GM19372 (cell line): ENCODE measurements around the gene PIK3C3.
A peak's percentile ranks its signal among the peaks of the same experiment; 100 is the strongest.
"Not testable (repeated sequence)": the region's sequence is repeated elsewhere in the genome, so short reads cannot be mapped to it uniquely, and the experiment has no call there.

Experiments
- ATAC-seq: cut with Tn5 transposase; IDR thresholded peaks from one replicate; pipeline ENCODE4 v1.9.1; 2021; ENCODE audit warnings: mild to moderate bottlenecking, low read depth, moderate library complexity; ENCODE audit not compliant: unreplicated experiment

PIK3C3 gene

DNA sequence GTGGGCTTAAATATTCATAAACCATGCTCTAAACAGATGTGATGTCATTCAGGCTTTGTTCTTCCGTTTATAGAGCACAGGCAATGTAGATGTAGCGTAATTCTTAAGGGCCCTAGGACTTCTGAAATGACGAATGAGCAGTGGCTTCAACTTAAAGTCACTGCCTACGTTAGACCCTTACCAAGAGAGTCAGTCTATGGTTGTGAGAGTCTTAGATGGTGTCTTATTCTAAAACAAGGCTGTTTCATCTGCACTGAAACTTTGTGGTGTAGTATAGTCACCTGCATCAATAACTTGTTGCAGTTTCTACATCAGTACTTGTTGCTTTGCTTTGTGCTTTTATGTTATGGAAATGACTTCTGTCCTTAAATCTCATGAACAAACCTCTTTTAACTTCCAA lies 56.0 kb downstream of the PIK3C3 start:
- peak; percentile 99 for ATAC-seq

GRCh38 chr18:42018831-42019230 lies 63.8 kb downstream of the PIK3C3 start:
- ATAC-seq = no peak

DNA sequence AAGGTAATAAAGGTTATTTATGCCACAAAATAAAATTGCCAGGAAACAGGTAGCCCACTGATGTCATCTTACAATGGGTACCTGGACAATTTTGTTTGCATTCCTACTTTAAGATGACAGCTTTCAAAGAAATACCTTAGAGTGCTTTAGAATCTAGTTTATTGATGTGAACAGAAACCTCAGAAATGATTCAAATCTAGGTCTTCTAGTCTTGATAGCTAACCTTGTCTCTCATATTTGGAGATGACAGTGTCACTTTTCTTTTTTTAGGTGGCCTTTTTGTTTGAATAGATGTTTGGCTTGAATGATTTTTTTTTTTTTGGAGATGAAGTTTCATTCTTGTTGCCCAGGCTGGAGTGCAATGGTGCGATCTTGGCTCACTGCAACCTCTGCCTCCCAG lies 69.1 kb downstream of the PIK3C3 start:
- ATAC-seq = no peak

DNA sequence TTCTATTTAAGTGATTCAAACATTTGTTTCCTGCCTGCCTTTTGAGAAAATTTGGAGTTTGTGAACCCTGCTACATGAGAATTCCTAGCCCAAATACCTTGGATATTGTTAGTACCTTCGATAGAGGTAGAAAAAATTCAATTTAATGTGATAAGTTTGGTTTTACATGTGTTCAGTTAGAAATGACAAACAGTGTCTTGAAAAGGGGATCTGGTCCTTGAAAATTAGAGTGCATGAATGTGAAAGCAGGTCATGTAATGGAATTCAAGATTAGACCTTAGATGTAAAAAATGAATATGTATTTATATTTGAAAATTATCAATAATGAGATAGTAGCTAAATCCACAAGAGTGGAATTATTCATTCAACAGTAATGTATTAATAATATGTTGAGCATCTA lies 70.5 kb downstream of the PIK3C3 start:
- peak; percentile 25 for ATAC-seq

GRCh38 chr18:42025974-42026625 lies 71.1 kb downstream of the PIK3C3 start:
- ATAC-seq = peak; percentile 81

DNA sequence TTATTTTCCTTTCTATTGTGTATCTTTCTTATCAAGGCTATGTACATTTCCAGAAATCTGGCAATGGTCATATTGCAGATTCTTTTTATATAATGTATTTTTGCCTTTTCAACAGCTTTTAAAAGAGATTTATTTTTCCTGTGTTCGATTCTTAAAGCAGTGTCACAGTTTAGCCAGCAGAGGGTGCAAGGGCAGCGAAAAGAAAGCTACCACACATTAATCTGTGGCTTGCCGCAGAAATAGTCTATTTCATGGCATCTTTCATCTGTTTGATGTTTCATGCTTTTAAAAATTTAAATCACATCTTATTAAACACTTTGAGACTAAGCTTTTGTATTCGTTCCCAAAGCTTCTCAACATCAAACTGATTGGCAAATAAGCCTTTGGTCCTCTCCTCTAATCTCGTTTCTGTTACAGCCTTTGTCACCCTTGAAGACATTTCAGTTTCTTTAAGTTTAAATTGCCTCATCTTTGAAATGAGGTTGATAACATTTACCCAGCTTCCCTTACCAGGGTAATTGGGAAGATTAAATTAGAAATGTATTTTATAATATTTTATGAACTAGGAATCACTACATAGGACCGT lies 73.3 kb downstream of the PIK3C3 start:
- ATAC-seq = no peak

- no peak for ATAC-seq
Measured at GRCh38 chr18:42029092-42029491, 74.1 kb downstream of the PIK3C3 start.

GRCh38 chr18:42030586-42031182 lies 75.7 kb downstream of the PIK3C3 start:
- ATAC-seq = no peak

GRCh38 chr18:42032447-42032846 lies 77.4 kb downstream of the PIK3C3 start:
- no peak for ATAC-seq

- no peak for ATAC-seq
Measured at GRCh38 chr18:42033137-42033810, 78.2 kb downstream of the PIK3C3 start.

GRCh38 chr18:42038936-42039335 lies 83.9 kb downstream of the PIK3C3 start:
- no peak for ATAC-seq

GRCh38 chr18:42039396-42039795 lies 84.4 kb downstream of the PIK3C3 start:
- no peak for ATAC-seq

- ATAC-seq = no peak
Measured at GRCh38 chr18:42041793-42042192, 86.8 kb downstream of the PIK3C3 start.

DNA sequence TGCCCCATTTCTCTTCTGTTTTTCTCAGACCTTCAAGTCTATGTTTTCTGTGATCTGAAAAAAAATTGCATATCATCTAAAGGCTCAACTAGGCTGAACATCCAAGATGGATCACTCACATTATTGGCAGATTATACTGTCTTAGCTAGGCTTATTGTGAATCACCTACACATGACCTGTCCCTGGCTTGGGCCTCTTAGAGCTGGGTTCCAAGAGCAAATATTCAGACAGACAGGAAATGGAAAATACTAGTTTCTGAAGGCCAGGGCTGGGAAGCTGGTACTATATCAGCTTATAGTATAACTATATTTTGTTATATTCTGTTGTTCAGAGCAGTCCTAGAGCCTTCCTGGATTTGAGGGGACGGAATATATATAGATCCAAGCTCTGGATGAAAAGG lies 90.3 kb downstream of the PIK3C3 start:
- no peak for ATAC-seq

- no peak for ATAC-seq
Measured at GRCh38 chr18:42047721-42048120, 92.7 kb downstream of the PIK3C3 start.

GRCh38 chr18:42048158-42048557 lies 93.1 kb downstream of the PIK3C3 start:
- no peak for ATAC-seq

DNA sequence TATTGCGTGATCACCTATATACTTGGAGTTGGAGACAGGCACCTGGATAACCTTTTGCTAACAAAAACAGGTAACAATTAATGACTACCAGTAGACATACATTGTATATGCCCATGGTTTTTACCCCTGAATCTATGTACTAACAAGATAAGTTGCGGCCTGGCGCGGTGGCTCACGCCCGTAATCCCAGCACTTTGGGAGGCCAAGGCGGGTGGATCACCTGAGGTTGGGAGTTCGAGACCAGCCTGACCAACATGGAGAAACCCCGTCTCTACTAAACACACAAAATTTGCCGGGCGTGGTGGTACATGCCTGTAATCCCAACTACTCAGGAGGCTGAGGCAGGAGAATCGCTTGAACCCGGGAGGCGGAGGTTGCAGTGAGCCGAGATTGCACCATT lies 94.5 kb downstream of the PIK3C3 start:
- not testable (repeated sequence) for ATAC-seq

DNA sequence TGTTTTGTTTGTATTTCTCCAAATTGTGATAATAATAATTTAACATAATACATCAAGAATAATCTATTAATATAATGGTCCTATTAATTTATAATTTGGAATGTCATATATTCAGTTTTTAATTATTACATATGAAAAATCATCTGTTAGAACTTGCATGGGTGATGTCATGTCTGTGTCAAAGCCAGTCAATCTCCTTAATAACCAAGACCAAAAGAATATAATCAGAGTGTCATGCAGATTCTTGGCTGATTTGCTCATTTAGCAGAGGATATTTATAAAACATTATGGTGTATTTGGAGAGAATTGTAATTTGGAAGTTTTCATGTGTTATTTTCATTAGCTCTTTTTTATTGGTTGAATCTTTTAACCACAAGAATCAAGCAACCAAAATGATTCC lies 96.4 kb downstream of the PIK3C3 start:
- ATAC-seq = no peak

DNA sequence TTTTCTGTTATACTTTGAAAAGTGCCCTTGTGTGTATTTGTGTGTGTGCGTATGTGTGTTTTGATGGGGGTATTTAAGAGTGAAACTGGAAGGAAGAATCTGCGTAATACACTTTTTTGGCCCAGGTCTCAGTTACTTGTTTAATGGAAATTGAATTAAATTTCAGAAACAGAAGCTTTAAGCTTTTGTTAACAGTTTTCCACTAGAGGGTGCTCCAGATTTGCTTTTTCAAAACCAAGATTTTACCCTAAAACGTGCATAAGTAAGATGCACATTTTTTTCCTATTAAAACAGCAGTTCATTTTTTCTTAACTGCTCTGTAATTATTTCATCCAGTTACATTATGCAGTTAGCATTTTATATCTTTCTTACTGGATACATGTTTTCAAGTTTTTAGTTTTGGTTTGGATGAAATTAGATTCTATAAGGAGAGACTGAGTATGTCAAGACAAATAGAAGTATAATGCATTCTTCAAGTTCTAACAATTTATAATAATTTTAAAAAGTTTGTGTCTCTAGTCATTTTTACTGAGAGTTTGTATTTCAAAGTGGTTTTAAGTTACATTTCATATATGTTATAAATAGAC lies 97.2 kb downstream of the PIK3C3 start:
- ATAC-seq = no peak

DNA sequence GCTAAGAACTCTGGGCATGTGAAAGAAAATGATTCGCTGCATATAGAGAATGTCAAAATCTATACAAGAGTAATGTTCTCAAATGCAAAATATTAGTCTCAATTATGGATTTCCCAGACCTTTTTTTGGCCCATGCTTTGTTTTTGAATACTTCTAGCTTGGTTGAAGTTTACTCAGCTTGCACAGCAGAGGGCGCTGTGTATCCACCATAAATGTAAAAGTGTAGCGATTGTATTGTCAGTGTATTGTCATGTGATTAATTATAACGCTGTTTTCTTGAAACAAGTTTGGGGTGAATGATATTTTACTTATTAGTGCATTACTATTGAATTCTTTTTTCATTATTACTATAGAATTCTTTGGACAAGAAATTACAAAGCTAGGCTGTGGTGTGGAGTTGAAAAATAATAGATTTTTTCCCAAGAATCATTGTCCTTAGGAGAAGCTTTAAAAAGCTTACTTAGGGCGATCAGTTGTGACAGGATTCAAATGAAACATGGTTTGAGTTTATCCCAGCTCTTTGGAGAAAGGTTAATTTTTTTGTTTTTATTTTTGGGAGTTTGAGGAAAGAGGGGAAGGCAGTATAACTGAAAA lies 98.3 kb downstream of the PIK3C3 start:
- ATAC-seq = peak; percentile 91

GRCh38 chr18:42064109-42064508 lies 109.1 kb downstream of the PIK3C3 start:
- ATAC-seq = no peak
